Caco-2 (cell line): ENCODE measurements around the gene TGM6. TPM values are rescaled to one million over a fixed set of nuclear protein-coding genes. Genes with fewer than 3 reads are reported as not detected.

Experiments
- BruUV-seq: library from RNA; stranded (reverse); fragments of 400-500 nt; replicated peaks from 2 replicates; lab custom pipeline; 2021; lab: Mats Ljungman, UMichigan
- CTCF ChIA-PET: fragments of 300-600 bp; sonication (Branson Sonifier 250); formaldehyde crosslinking; loops from one replicate; lab custom pipeline; 2022; ENCODE audit warnings: antibody characterized with exemption; lab: Charles Lee
- POLR2A ChIA-PET: fragments of 300-600 bp; sonication (Branson Sonifier 250); formaldehyde crosslinking; loops from one replicate; lab custom pipeline; 2022; ENCODE audit warnings: antibody characterized with exemption; lab: Charles Lee
- DNase-seq, 2 experiments: peaks; one replicate each; pipeline versions ENCODE4 v3.0.0 to v3.0.0-alpha.2; 2020 to 2022
- H3K27me3 ChIP-seq: replicated peaks from 2 replicates; pipeline ENCODE4 v1.6.0; 2011; ENCODE audit warnings: low read length; ENCODE audit not compliant: control insufficient read depth, insufficient read depth
- H3K36me3 ChIP-seq: 2 replicates; pipeline ENCODE4 v1.5.1; 2011; ENCODE audit warnings: low read length; ENCODE audit not compliant: control insufficient read depth, insufficient read depth
- H3K4me1 ChIP-seq: fragments of 250-450 bp; sonication (Bioruptor Pico); 2 replicates; pipeline ENCODE4 v1.5.1; 2020; ENCODE audit warnings: mild to moderate bottlenecking
- H3K4me3 ChIP-seq: 2 replicates; pipeline ENCODE4 v1.5.1; 2011; ENCODE audit warnings: low read depth, mild to moderate bottlenecking, control low read depth, low read length
- H3K9me3 ChIP-seq: fragments of 250-450 bp; sonication (Bioruptor Pico); 2 replicates; pipeline ENCODE4 v1.5.1; 2020; ENCODE audit warnings: mild to moderate bottlenecking, moderate library complexity
- H3K27ac Mint-ChIP-seq: one replicate; pipeline ENCODE4 v1.8.0; 2022; ENCODE audit warnings: mixed read lengths; ENCODE audit not compliant: unreplicated experiment
- H3K27me3 Mint-ChIP-seq: one replicate; pipeline ENCODE4 v1.8.0; 2022; ENCODE audit warnings: mixed read lengths; ENCODE audit not compliant: insufficient read depth, unreplicated experiment
- H3K36me3 Mint-ChIP-seq: one replicate; pipeline ENCODE4 v1.8.0; 2022; ENCODE audit warnings: mild to moderate bottlenecking, mixed read lengths; ENCODE audit not compliant: insufficient read depth, unreplicated experiment
- H3K4me1 Mint-ChIP-seq: one replicate; pipeline ENCODE4 v1.8.0; 2022; ENCODE audit warnings: low read depth, mixed read lengths; ENCODE audit not compliant: unreplicated experiment
- H3K4me3 Mint-ChIP-seq: one replicate; pipeline ENCODE4 v1.8.0; 2022; ENCODE audit warnings: mild to moderate bottlenecking, moderate library complexity, mixed read lengths; ENCODE audit not compliant: unreplicated experiment
- H3K9me3 Mint-ChIP-seq: one replicate; pipeline ENCODE4 v1.8.0; 2022; ENCODE audit warnings: mixed read lengths; ENCODE audit not compliant: unreplicated experiment
- intact Hi-C: fragments of 100-400 bp; cut with micrococcal nuclease; formaldehyde crosslinking; loops from one replicate; pipeline ENCODE4 v1.10.0; 2022; ENCODE audit not compliant: unreplicated experiment
- total RNA-seq: library from RNA; stranded (reverse); gene quantifications from 2 replicates; pipeline ENCODE4 v1.2.3, GENCODE V29; 2022
- TF ChIP-seq, protein P1 (sequence below), 2 experiments: fragments of 200-600 bp in 1 of 2; IDR thresholded peaks; 1 replicate in 1 of 2; 2 replicates in 1 of 2; pipeline versions ENCODE4 v1.5.1 to v1.8.0; 2011 to 2022; ENCODE audit warnings: antibody characterized with exemption in 1 of 2, control low read depth in 1 of 2, inconsistent platforms in 1 of 2, low read depth in 1 of 2, low read length in 1 of 2, mild to moderate bottlenecking in 1 of 2, moderate library complexity in 1 of 2; ENCODE audit not compliant: insufficient read depth in 1 of 2, severe bottlenecking in 1 of 2, unreplicated experiment in 1 of 2

TGM6 gene
- total RNA-seq, 1 experiment from 2014 or later, result not detected

GRCh38 chr20:2475850-2476741, 95.4 kb downstream of the TGM6 start:
- no peaks in the 10 kb centered on the region for H3K27me3 Mint-ChIP-seq
- H3K27ac Mint-ChIP-seq, result no peak overlapping the region

DNA sequence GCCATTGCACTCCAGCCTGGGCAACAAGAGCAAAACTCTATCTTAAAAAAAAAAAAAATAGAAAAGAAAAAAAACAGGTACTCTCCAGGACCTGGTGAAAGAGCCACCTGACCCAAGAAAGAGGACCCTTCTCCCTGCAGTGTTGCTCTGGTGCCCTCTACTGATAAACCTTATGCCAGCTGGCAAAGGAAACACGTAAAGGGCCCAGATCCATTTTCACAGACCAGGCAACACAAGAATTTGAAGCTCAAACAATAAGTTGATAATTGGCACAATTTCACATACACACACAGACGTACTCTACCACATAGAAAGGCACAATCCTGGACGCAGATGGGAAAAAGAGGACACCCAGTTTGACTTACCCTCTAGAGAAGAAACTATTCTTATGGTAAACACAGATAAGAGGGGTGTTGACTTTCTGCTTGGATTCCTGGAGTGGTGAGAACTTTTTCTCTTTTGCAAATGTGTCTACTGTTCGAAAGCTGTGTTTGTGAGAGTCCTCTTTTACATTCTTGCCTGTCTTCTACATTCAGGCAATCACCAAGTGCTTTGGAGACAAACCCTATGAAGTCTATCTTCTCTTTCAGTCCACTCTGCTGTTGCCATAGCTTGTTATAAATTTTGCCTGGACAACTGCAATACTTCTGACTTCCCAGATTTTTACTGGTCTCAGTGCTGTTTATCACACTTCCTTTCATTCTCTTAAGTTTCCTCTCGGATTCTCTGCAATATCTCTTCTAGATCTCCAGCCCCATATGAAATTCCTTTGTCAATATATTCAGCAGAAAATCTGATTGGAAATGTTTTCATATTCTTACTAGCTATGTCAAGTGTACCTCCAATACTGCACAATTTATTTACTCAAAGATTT, 96.3 kb downstream of the TGM6 start:
- intact Hi-C loops, result no loop called here

More at GRCh38 chr20:2475850-2476741, 95.4 kb downstream of the TGM6 start:
- H3K36me3 ChIP-seq, result no peaks in the 10 kb centered on the region
- TF ChIP-seq, protein P1, sequence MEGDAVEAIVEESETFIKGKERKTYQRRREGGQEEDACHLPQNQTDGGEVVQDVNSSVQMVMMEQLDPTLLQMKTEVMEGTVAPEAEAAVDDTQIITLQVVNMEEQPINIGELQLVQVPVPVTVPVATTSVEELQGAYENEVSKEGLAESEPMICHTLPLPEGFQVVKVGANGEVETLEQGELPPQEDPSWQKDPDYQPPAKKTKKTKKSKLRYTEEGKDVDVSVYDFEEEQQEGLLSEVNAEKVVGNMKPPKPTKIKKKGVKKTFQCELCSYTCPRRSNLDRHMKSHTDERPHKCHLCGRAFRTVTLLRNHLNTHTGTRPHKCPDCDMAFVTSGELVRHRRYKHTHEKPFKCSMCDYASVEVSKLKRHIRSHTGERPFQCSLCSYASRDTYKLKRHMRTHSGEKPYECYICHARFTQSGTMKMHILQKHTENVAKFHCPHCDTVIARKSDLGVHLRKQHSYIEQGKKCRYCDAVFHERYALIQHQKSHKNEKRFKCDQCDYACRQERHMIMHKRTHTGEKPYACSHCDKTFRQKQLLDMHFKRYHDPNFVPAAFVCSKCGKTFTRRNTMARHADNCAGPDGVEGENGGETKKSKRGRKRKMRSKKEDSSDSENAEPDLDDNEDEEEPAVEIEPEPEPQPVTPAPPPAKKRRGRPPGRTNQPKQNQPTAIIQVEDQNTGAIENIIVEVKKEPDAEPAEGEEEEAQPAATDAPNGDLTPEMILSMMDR (IDR thresholded peaks at IDR 0.05; ENCODE audit: insufficient read depth in 1 of 2, low read depth in 1 of 2, low read length in 1 of 2, severe bottlenecking in 1 of 2, unreplicated experiment in 1 of 2), result no peak
- no peaks in the 10 kb centered on the region for H3K27me3 ChIP-seq
- H3K9me3 Mint-ChIP-seq, result no peaks in the 10 kb centered on the region
- ChIA-PET POLR2A (no interaction called here), CTCF (interaction anchor here (1.0 to 1.1 kb wide), 2 partner anchors 45 to 269 kb away, joined by 3 to 4 read pairs; no protein-coding TSS in a partner anchor)
- H3K4me1 Mint-ChIP-seq, result no peaks in the 10 kb centered on the region
- no peaks in the 10 kb centered on the region for H3K9me3 ChIP-seq
- no peak for DNase-seq
- intact Hi-C loops, result no loop called here
- no TSS peak for BruUV-seq
- no peak overlapping the region for H3K4me3 ChIP-seq
- peaks cover 1% of the 10 kb centered on the region for H3K36me3 Mint-ChIP-seq
- H3K4me1 ChIP-seq, result no peaks in the 10 kb centered on the region; the same call in 1 of the 2 replicates
- H3K4me3 Mint-ChIP-seq, result no peak overlapping the region

More for the DNA sequence above, 96.3 kb downstream of the TGM6 start:
- Mint-ChIP-seq H3K4me1 (no peaks in the 10 kb centered on the region), H3K36me3 (no peaks in the 10 kb centered on the region), H3K4me3 (no peak overlapping the region), H3K27ac (no peak overlapping the region), H3K27me3 (no peaks in the 10 kb centered on the region), H3K9me3 (no peaks in the 10 kb centered on the region)
- no peaks in the 10 kb centered on the region for H3K9me3 ChIP-seq
- TF ChIP-seq, protein P1 (IDR thresholded peaks at IDR 0.05; ENCODE audit: insufficient read depth in 1 of 2, low read depth in 1 of 2, low read length in 1 of 2, severe bottlenecking in 1 of 2, unreplicated experiment in 1 of 2), result peak; percentile 31 to 36
- H3K4me1 ChIP-seq, result no peaks in the 10 kb centered on the region; the same call in 1 of the 2 replicates
- ChIA-PET CTCF (interaction anchor here (1.0 to 1.1 kb wide), 2 partner anchors 44 to 269 kb away, joined by 3 to 4 read pairs; no protein-coding TSS in a partner anchor), POLR2A (interaction anchor here (0.6 kb wide), 1 partner anchor 1211 kb away, joined by 3 read pairs; no protein-coding TSS in a partner anchor)
- peak in 1 of 2 experiments; percentile 21 for DNase-seq
- no peaks in the 10 kb centered on the region for H3K27me3 ChIP-seq
- no peak overlapping the region for H3K4me3 ChIP-seq
- H3K36me3 ChIP-seq, result no peaks in the 10 kb centered on the region
- BruUV-seq, result no TSS peak
